GM19395 (cell line): ENCODE measurements around the gene HSPA12A.

ENCODE experiments used
- ATAC-seq: cut with Tn5 transposase; IDR thresholded peaks from one replicate; pipeline ENCODE4 v1.9.1; 2021; ENCODE audit warnings: mild to moderate bottlenecking, moderate library complexity; ENCODE audit not compliant: unreplicated experiment

Gene HSPA12A

GRCh38 chr10:116694243-116694926 is 48.0 kb downstream of the HSPA12A start:
- ATAC-seq = no peak

- ATAC-seq = no peak
Measured at GRCh38 chr10:116692225-116692624, 50.1 kb downstream of the HSPA12A start.

- no peak for ATAC-seq
Measured at GRCh38 chr10:116691635-116692034, 50.7 kb downstream of the HSPA12A start.

GRCh38 chr10:116690356-116691322 is 51.7 kb downstream of the HSPA12A start:
- ATAC-seq = no peak

GRCh38 chr10:116689744-116690143 is 52.6 kb downstream of the HSPA12A start:
- no peak for ATAC-seq

- ATAC-seq = no peak
Measured at GRCh38 chr10:116688741-116689495, 53.4 kb downstream of the HSPA12A start.

- no peak for ATAC-seq
Measured at GRCh38 chr10:116688241-116688711, 54.1 kb downstream of the HSPA12A start.

GRCh38 chr10:116687633-116688032 is 54.7 kb downstream of the HSPA12A start:
- ATAC-seq = no peak

GRCh38 chr10:116686632-116687031 is 55.7 kb downstream of the HSPA12A start:
- no peak for ATAC-seq

GRCh38 chr10:116685807-116686206 is 56.6 kb downstream of the HSPA12A start:
- no peak for ATAC-seq

- ATAC-seq = no peak
Measured at GRCh38 chr10:116684781-116685180, 57.6 kb downstream of the HSPA12A start.

- ATAC-seq = no peak
Measured at GRCh38 chr10:116683821-116684220, 58.5 kb downstream of the HSPA12A start.

- no peak for ATAC-seq
Measured at GRCh38 chr10:116683166-116683565, 59.2 kb downstream of the HSPA12A start.

- no peak for ATAC-seq
Measured at GRCh38 chr10:116679351-116679750, 63.0 kb downstream of the HSPA12A start.

- no peak for ATAC-seq
Measured at GRCh38 chr10:116676633-116677032, 65.7 kb downstream of the HSPA12A start.

- no peak for ATAC-seq
Measured at GRCh38 chr10:116676118-116676517, 66.2 kb downstream of the HSPA12A start.

- no peak for ATAC-seq
Measured at GRCh38 chr10:116674901-116675423, 67.4 kb downstream of the HSPA12A start.

GRCh38 chr10:116673866-116674265 is 68.5 kb downstream of the HSPA12A start:
- no peak for ATAC-seq

GRCh38 chr10:116672891-116673290 is 69.5 kb downstream of the HSPA12A start:
- ATAC-seq = no peak

GRCh38 chr10:116671274-116671926 is 71.0 kb downstream of the HSPA12A start:
- ATAC-seq = no peak
